ENCODE results near the gene DOCK7.

The DOCK7 gene

DNA sequence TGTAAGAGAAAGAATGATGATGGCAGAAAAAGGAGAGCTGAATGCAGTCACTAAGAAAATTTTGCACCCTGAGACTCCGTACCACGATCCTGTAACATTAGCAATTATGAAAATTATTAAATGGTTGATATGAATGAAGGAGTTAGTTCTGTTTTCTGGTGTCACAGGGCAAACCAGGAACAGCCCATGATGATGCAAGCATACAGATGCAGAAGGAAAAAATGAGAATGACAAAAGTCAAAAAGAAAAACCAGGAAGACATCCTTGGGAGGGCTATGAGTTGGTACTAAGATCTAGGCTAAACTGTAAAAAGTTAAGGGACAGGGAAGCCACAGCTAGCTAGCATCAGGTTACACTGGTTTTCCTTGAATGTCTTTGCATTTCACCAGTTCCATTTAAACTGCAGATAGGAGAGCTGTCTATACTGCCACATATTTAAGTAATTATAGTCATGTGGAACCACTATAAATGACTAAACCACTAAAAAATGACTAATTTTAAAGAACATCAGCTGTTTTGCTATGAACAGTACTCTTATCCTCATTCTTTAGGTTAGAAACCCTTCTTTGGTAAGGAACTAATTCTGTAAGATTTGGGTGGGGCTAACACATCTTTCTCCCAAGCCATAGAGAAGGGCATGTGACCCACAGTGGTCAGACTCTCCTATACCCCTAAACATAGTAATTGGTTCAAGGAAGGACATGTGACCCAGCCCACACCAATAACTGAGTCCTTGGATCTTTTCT is 11.4 kb downstream of the DOCK7 start:
- H3K4me3 ChIP-seq (ENCODE audit: low read length) = no peak overlapping the region
- TF ChIP-seq, protein P1, sequence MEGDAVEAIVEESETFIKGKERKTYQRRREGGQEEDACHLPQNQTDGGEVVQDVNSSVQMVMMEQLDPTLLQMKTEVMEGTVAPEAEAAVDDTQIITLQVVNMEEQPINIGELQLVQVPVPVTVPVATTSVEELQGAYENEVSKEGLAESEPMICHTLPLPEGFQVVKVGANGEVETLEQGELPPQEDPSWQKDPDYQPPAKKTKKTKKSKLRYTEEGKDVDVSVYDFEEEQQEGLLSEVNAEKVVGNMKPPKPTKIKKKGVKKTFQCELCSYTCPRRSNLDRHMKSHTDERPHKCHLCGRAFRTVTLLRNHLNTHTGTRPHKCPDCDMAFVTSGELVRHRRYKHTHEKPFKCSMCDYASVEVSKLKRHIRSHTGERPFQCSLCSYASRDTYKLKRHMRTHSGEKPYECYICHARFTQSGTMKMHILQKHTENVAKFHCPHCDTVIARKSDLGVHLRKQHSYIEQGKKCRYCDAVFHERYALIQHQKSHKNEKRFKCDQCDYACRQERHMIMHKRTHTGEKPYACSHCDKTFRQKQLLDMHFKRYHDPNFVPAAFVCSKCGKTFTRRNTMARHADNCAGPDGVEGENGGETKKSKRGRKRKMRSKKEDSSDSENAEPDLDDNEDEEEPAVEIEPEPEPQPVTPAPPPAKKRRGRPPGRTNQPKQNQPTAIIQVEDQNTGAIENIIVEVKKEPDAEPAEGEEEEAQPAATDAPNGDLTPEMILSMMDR (IDR thresholded peaks at IDR 0.05; ENCODE audit: insufficient read depth, low read depth, low read length, missing control alignments) = no peak
- no peak for DNase-seq (ENCODE audit: low read depth)

DNA sequence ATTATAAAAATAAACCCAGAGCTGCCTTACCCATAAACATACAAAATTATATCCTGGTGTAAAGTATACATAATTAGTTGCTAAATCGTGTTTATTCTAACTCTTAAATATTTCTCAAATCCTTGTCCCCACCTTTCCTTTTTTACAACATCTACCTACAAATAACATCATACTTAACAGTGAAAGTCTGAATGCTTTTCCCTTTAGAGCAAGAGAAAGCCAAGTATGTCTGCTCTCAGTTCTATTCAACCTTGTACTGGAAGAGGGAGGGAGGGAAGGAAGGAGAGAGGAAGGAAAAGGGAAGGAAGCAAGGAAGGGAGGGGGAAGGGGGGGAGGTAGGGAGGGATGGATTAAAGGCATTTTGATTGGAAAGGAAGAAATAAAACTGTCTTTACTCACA is 14.6 kb downstream of the DOCK7 start:
- TF ChIP-seq, protein P1 (IDR thresholded peaks at IDR 0.05; ENCODE audit: insufficient read depth, low read depth, low read length, missing control alignments) = no peak
- DNase-seq (ENCODE audit: low read depth) = no peak

DNA sequence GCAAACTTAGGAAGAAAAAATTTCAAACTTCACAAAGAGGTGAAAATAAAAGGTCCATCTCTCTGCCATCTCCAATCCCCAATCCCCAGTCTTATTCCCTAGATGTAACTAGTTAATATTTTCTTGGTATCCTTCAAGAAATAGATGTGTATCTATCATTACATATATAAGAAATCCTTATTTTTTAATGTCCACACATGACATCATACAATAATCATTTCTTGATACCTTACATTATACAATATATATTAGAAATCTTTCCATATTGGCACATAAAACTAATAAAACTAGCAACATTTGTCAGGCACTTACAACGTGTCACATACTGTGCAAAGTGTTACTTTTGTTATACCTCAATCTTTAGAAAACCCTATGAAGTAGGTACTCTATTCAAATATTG is 16.2 kb downstream of the DOCK7 start:
- TF ChIP-seq, protein P1 (IDR thresholded peaks at IDR 0.05; ENCODE audit: insufficient read depth, low read depth, low read length, missing control alignments) = no peak
- no peak overlapping the region for H3K4me3 ChIP-seq (ENCODE audit: low read length)
- DNase-seq (ENCODE audit: low read depth) = no peak

More for the DNA sequence above, 14.6 kb downstream of the DOCK7 start:
- H3K4me3 ChIP-seq (ENCODE audit: low read length) = no peak overlapping the region

DNA sequence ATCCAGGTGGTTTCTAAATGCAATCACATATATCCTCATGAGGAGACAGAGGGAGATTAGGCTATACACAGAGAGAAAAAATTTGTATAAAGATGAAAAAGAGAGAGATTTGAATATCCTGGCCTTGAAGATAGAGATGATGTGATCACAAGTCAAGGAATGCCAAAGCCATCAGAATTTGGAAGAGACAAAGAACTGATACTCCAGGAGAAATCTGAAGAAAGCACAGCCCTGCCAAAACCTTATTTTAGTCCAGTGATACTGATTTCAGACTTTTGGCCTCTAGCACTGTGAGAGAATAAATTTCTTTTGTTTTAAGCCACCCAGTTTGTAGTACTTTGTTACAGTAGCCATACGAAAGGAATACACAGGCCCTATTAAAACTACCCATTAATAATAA is 33.4 kb downstream of the DOCK7 start:
- DNase-seq (ENCODE audit: low read depth) = no peak
- H3K4me3 ChIP-seq (ENCODE audit: low read length) = no peak overlapping the region
- TF ChIP-seq, protein P1 (IDR thresholded peaks at IDR 0.05; ENCODE audit: insufficient read depth, low read depth, low read length, missing control alignments) = no peak

DNA sequence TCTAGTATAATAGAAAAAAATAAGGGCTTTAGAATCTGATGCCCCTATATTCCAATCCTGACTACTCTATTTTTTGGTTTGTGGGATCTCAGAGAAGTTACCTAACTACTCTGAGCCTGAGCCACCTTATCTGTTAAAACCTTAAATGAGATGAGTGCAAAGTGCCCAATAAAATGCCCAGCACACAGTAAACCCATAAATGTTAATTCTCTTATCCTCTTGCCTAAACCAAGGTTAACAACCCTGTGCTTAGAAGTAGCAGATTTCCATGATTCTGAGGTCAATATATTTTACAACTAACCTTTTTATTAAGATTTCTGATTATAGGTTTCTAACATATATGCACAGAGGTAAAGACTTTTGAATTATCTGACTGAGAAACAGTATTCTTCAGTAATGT is 35.8 kb downstream of the DOCK7 start:
- TF ChIP-seq, protein P1 (IDR thresholded peaks at IDR 0.05; ENCODE audit: insufficient read depth, low read depth, low read length, missing control alignments) = no peak
- no peak overlapping the region for H3K4me3 ChIP-seq (ENCODE audit: low read length)
- DNase-seq (ENCODE audit: low read depth) = no peak

DNA sequence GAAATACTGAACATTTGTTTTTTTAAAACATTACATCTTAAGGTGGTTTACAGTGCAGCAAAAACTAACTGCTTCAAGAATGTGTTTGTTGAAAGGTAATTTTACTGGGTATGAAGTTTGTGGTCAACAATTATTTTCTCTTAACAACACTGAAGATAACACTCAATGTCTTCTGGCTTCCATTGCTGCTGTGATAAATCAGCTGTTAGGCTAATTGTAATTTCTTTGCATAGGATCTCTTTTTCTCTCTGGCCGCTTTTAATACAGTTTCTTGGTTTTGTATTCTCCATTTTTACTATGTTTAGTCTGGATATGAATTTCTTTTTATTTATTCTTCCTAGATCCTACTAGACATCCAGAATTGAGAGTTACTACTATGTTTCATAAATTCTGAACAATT is 44.9 kb downstream of the DOCK7 start:
- no peak for DNase-seq (ENCODE audit: low read depth)
- H3K4me3 ChIP-seq (ENCODE audit: low read length) = no peak overlapping the region
- TF ChIP-seq, protein P1 (IDR thresholded peaks at IDR 0.05; ENCODE audit: insufficient read depth, low read depth, low read length, missing control alignments) = no peak
